OCI-LY1 (cell line): Measurements from ENCODE around the gene FOXK1.

Experiments
- EZH2 ChIP-seq: fragments of 200-600 bp; sonication (generic), shearing (Covaris generic); IDR thresholded peaks from 2 replicates; pipeline ENCODE4 v1.8.0; 2017; ENCODE audit warnings: borderline replicate concordance, mixed run types, mild to moderate bottlenecking, antibody characterized with exemption, low read length, moderate library complexity, mixed read lengths
- TF ChIP-seq, protein P1 (sequence below): fragments of 200-600 bp; sonication (generic), shearing (Covaris generic); IDR thresholded peaks from 2 replicates; pipeline ENCODE4 v1.5.1; 2017; ENCODE audit warnings: mild to moderate bottlenecking, antibody characterized with exemption, low read length, moderate library complexity, mixed read lengths

- TF ChIP-seq, protein P1, sequence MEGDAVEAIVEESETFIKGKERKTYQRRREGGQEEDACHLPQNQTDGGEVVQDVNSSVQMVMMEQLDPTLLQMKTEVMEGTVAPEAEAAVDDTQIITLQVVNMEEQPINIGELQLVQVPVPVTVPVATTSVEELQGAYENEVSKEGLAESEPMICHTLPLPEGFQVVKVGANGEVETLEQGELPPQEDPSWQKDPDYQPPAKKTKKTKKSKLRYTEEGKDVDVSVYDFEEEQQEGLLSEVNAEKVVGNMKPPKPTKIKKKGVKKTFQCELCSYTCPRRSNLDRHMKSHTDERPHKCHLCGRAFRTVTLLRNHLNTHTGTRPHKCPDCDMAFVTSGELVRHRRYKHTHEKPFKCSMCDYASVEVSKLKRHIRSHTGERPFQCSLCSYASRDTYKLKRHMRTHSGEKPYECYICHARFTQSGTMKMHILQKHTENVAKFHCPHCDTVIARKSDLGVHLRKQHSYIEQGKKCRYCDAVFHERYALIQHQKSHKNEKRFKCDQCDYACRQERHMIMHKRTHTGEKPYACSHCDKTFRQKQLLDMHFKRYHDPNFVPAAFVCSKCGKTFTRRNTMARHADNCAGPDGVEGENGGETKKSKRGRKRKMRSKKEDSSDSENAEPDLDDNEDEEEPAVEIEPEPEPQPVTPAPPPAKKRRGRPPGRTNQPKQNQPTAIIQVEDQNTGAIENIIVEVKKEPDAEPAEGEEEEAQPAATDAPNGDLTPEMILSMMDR: no peak
- no peak for TF ChIP-seq EZH2
Measured at GRCh38 chr7:4716946-4717795, 35.1 kb downstream of the FOXK1 start.
